IPS DF 19.7 (cell line): ENCODE results near the gene DDC.

Source experiments
- DNase-seq: peaks from one replicate; pipeline ENCODE4 v3.0.0-alpha.2; 2013; ENCODE audit warnings: low read depth, low spot score

Gene DDC

DNA sequence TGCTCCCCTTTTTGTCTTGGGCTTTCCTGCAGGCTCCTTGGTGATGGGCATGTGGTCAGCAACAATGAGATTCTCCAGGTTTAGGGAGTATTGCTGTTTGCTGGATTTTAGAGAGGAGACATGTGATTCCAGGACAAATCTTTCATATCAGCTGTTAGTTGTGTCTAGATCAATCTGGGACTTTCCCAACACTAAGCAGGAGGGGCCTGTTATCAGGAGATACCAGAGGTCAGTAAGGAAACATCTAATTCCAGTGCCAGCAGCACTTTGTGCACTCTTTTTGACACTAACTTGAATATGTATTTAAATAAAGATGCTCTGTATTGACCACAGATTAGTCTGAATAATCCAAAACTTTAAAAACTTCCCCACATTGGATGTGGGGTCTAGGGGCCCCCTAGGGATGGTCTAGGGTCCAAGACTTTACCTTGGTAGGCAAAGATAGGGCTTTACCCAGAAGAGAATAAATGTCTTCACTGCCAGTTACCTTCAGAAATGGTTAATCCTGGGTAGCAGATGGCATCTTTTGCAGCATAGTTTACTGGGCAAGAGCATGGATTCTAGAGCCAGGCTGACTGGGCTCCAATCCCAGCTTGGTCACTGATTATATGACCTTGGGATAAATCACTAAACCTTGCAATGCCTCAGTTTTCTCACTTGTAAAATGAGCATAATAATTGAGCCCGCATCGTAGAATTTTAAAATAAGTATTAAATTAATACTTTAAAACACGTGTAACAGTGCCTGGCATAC lies 108.7 kb downstream of the DDC start:
- no peak for DNase-seq

GRCh38 chr7:50455658-50456057 lies 109.5 kb downstream of the DDC start:
- no peak for DNase-seq

DNA sequence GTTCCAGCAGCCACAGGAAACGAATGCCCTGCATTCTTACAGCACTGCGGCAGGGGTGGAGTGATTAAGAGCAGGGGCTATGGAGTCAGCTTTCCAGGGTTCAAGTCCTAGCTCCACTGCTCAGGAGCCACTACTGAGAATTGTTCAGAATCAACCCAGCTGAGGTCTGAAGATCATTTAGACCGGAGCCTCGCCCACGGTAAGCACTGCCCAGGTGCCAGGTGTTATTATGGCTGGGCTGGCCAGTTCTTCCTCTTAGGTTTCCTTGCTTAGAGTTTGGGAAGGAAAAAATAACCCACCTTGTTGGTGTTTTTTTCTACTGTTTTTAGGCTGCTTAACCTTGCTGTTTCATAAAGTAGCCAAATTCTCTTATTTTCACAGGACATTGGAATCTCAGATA lies 110.2 kb downstream of the DDC start:
- no peak for DNase-seq

GRCh38 chr7:50450590-50451032 lies 114.6 kb downstream of the DDC start:
- DNase-seq = no peak

GRCh38 chr7:50449881-50450589 lies 115.2 kb downstream of the DDC start, which contains the start of gene FIGNL1:
FIGNL1 (minus strand) TSS chr7:50450350; CDS start chr7:50447287, 3,063 bp downstream.
- DNase-seq = no peak

GRCh38 chr7:50449501-50449880 lies 115.7 kb downstream of the DDC start:
- DNase-seq = no peak

GRCh38 chr7:50448823-50449222 lies 116.4 kb downstream of the DDC start:
- no peak for DNase-seq

DNA sequence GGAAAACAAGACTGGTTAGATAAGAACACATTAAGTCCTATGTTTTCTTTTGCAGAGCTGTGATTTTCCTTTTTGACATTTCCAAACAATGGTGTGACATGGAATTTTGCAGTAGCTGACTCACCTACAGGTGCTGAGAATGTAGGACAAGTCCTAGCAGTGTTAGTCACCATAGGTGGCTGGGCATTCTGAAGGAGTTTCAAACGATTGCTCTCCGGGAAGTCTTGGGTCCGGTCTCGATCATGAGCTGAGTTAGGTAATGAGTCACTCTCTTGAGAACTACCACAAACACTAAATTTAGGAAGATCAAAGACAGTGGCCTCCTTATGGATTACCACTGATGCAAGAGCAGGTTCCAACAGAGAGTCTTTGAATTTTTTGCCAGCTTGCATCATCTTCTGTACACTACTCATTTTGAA lies 118.7 kb downstream of the DDC start:
- no peak for DNase-seq

GRCh38 chr7:50436133-50436806 lies 128.9 kb downstream of the DDC start:
- no peak for DNase-seq

DNA sequence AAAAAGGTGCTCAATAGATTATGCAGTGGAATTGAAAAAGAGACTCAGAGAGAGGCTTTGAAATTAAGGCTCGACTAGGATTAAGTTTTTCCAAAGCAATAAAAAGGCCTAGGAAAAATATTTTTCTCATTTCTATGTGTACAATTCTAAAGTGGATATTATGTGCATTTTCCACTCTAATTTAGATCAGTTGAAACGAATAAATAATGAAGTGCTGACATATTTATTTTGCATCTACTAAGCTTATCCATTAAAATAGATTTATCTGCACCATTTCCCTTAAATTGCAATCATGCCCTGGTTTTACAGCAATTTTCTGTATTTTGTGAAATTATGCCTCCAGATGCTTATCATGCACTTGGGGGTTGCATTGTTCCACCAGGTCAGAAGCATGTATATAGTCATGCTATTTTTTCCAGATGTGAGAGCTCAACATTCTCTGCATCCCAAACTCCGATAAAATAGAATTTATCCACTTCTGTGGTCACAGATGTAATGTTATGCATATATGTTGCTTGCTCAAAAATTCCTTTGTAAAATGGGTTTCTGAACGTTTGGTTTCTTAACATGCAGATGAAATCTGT lies 133.4 kb downstream of the DDC start:
- DNase-seq = no peak

DNA sequence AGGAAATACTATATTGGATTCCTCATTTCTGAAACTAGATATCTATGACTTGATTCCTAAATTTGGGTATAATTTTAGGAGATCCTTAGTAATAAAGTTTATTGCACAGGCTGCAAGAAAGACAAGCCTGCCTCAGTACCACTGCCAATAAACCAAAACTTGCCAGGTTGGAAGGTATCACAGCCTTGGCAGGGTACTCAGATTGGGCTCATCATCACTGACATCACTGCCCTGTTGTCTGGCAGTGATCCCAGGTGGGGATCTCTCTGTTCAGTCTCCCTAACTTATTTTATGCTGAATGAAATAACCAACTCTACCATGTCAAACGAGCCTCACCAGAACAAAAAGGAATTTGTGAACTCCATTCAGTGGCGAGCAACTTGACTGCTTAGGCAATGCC lies 133.9 kb downstream of the DDC start:
- DNase-seq = no peak

GRCh38 chr7:50428911-50429310 lies 136.3 kb downstream of the DDC start:
- no peak for DNase-seq

- DNase-seq = no peak
Measured at GRCh38 chr7:50427518-50427917, 137.7 kb downstream of the DDC start.

DNA sequence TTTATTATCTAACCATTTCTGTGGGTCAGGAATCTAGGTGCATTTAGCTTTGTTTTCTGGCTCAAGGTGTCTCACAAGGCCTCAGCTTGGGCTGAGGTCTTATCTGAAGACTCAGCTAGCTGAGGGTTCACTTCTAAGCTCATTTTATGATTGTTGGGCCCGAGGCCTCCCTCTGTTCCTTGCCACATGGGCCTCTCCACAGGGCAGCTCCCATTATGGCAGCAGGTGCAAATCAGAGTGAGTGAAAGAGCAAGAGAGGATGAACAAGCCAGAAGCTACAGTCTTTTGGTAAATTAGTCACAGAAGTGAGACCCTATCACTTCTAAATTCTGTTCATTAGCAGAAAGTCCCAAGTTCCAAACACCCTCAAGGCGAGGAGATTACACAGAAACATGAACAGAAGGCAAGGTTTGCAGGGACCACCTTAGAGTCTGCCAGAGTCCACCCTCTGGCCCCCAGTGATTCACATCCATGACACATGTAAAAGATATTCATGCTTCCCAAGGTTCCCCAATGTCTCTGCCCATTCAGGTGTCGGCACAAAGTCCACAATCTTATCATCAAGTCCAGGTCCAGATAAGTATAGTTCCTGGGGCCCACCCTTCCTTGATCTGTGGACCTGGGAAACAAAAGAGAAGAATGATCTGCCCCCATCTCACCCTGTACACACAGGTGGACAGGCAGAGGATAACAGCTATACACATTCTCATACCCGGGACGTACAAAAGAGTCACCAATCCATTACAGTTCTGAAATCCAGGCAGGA lies 138.7 kb downstream of the DDC start:
- DNase-seq = no peak

GRCh38 chr7:50425318-50425717 lies 139.9 kb downstream of the DDC start:
- DNase-seq = no peak

DNA sequence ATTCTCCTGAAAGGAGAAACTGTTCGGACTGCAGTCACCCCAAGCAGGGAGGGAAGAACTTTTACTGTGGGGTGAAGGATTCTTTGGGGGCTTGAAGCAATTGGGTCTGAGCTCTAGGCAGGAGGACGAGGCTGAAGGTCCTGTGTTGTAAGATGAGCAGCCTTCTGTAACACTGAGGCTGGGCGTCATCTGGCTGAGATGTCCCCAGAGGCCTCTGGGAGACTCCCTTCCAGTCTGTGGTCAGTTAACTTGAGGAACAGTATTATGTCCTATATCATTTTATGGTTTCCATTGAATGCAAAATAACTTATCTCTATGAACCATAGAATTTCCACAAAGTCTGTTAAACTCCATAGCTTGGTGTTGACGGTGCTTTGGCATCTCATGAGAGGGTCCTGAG lies 141.3 kb downstream of the DDC start:
- DNase-seq = no peak

DNA sequence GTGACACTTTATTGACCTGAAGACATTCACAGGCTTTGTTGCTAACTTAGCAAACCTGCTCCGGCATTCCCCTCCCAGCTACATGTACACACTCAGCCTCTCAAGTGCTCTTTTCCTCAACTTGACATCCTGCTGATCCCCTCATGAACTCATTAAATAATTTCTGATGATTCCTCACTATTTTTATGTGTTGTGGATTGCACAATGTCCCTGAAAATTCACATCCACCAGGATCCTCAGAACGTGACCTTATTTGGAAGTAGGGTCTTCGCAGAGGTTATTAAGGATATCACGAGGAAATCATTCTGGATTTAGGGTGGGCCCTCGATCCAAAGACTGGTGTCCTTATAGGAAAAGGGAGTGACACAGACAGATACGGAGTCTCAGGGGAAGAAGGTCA lies 142.3 kb downstream of the DDC start:
- DNase-seq = no peak

GRCh38 chr7:50421043-50421442 lies 144.2 kb downstream of the DDC start:
- DNase-seq = no peak

DNA sequence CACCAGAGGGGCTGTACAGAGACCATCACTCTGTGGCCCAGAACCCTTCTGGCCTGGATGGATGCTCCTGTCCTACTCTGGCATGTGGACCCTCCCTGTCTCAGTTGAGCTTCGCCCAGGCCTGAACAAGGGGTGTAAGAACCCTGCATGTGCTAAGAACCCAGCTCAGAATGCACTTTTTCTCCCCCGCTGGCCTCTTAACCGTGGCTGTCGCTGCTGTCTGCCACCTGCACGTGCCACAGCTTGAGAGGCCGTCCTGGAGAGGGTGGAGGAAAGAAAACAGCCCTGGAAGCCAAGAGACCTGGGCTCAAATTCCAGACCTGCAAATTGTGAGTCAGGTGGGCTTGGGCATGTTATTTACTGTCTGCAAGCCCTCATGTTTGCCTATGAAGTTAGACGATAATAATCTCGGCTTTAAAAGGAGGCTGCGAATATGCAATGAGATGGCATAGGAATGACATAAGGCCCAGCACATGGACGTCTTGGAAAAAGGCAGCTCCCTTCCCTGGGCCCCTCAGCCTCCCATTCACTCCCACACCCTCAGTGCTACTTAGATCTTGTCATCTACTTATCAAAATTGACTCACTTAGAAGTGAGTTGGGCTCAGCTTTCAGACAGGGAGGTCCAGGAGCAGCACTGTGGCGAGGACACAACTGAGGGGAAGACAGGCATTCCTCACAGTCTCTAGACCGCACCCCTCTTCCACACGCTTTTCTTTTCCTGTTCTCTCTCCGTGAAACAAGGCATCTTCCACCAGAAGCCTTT lies 146.5 kb downstream of the DDC start:
- DNase-seq = no peak

GRCh38 chr7:50418086-50418515 lies 147.1 kb downstream of the DDC start:
- DNase-seq = peak; percentile 67
